Activated CD8-positive, alpha-beta T cell treated with anti-CD3 and anti-CD28 coated beads for 36 hours (primary cell): ENCODE results near the gene ST3GAL2. TPM values are rescaled to one million over a fixed set of nuclear protein-coding genes. Genes with fewer than 3 reads are reported as not detected.
"Not testable (repeated sequence)": the region's sequence is repeated elsewhere in the genome, so short reads cannot be mapped to it uniquely, and the experiment has no call there.

ENCODE experiments used
- ATAC-seq: fragments of 200-7000 bp; cut with Tn5 transposase; one replicate; pipeline ENCODE4 v1.10.0; 2021; ENCODE audit warnings: mild to moderate bottlenecking, moderate library complexity
- CTCF ChIA-PET: fragments of 350-600 bp; sonication (Branson Sonifier 250); formaldehyde crosslinking; loops from one replicate; lab custom pipeline; 2021; ENCODE audit warnings: antibody characterized with exemption; lab: Charles Lee
- POLR2A ChIA-PET: fragments of 350-600 bp; sonication (Branson Sonifier 250); formaldehyde crosslinking; loops from one replicate; lab custom pipeline; 2021; ENCODE audit warnings: antibody characterized with exemption; lab: Charles Lee
- DNase-seq: peaks from one replicate; pipeline ENCODE4 v3.0.0-alpha.2; 2020
- H3K27ac Mint-ChIP-seq: one replicate; pipeline ENCODE4 v1.8.0; 2021; ENCODE audit warnings: mild to moderate bottlenecking, mixed read lengths
- H3K27me3 Mint-ChIP-seq: one replicate; pipeline ENCODE4 v1.8.0; 2021; ENCODE audit warnings: mixed read lengths
- H3K36me3 Mint-ChIP-seq: one replicate; pipeline ENCODE4 v1.8.0; 2021; ENCODE audit warnings: low read depth, mixed read lengths
- H3K4me1 Mint-ChIP-seq: one replicate; pipeline ENCODE4 v1.8.0; 2021; ENCODE audit warnings: low read depth, mixed read lengths
- H3K4me3 Mint-ChIP-seq: one replicate; pipeline ENCODE4 v1.8.0; 2021; ENCODE audit warnings: mild to moderate bottlenecking, moderate library complexity, mixed read lengths
- H3K9me3 Mint-ChIP-seq: one replicate; pipeline ENCODE4 v1.8.0; 2021; ENCODE audit warnings: mixed read lengths
- CTCF ChIP-seq: fragments of 200-600 bp; IDR thresholded peaks from one replicate; pipeline ENCODE4 v1.8.0; 2022; ENCODE audit warnings: antibody characterized with exemption, mild to moderate bottlenecking
- intact Hi-C: fragments of 100-400 bp; cut with micrococcal nuclease; formaldehyde crosslinking; loops from one replicate; pipeline ENCODE4 v1.10.0; 2022
- total RNA-seq, 2 experiments: library from RNA; stranded (reverse); gene quantifications; one replicate each; pipeline ENCODE4 v1.2.3, GENCODE V29; 2021

The ST3GAL2 gene
- total RNA-seq, 2 experiments from 2014 or later = 13.2 to 19.0 TPM

GRCh38 chr16:70391446-70391845, 47.5 kb downstream of the ST3GAL2 start:
- Mint-ChIP-seq H3K36me3 (peaks cover 6% of the 10 kb centered on the region), H3K9me3 (no peaks in the 10 kb centered on the region), H3K27ac (no peak overlapping the region), H3K4me3 (no peak overlapping the region), H3K27me3 (no peaks in the 10 kb centered on the region), H3K4me1 (peaks cover 4% of the 10 kb centered on the region)
- ChIA-PET POLR2A (interaction anchor here (1.3 to 5.2 kb wide), 2 partner anchors 11 to 47 kb away, joined by 3 to 34 read pairs; partner anchors contain the start of gene ST3GAL2), CTCF (no interaction called here)
- TF ChIP-seq CTCF = no peak
- DNase-seq (no peak), ATAC-seq (no peak)
- intact Hi-C loops = loop anchor here (5.0 kb wide), 1 partner anchor 86 kb away; no protein-coding TSS in a partner anchor

- Mint-ChIP-seq H3K27ac (no peak overlapping the region), H3K36me3 (peaks cover 6% of the 10 kb centered on the region), H3K4me3 (no peak overlapping the region), H3K4me1 (peaks cover 4% of the 10 kb centered on the region), H3K9me3 (no peaks in the 10 kb centered on the region), H3K27me3 (no peaks in the 10 kb centered on the region)
- ChIA-PET CTCF (no interaction called here), POLR2A (interaction anchor here (0.7 to 5.2 kb wide), 3 partner anchors 10 to 122 kb away, joined by 3 to 34 read pairs (median 3); partner anchors contain the start of gene FCSK)
- TF ChIP-seq CTCF = no peak
- no peak for ATAC-seq
- intact Hi-C loops = loop anchor here (5.0 kb wide), 1 partner anchor 87 kb away; no protein-coding TSS in a partner anchor
- no peak for DNase-seq
Measured at GRCh38 chr16:70390774-70391173, 48.1 kb downstream of the ST3GAL2 start.

- no peak overlapping the region for H3K27ac Mint-ChIP-seq
- intact Hi-C loops = loop anchor here (10.0 kb wide), 1 partner anchor 137 kb away; the partner anchor contains the start of genes COG4 and SF3B3
- CTCF ChIA-PET = no interaction called here
- no peak overlapping the region for H3K4me3 Mint-ChIP-seq
- DNase-seq (no peak), ATAC-seq (no peak)
- no peaks in the 10 kb centered on the region for H3K27me3 Mint-ChIP-seq
- TF ChIP-seq CTCF = no peak
- H3K4me1 Mint-ChIP-seq = no peaks in the 10 kb centered on the region
- peaks cover 9% of the 10 kb centered on the region for H3K36me3 Mint-ChIP-seq
- H3K9me3 Mint-ChIP-seq = no peaks in the 10 kb centered on the region
- POLR2A ChIA-PET = interaction anchor here (2.3 kb wide), 1 partner anchor 66 kb away, joined by 7 read pairs; the partner anchor contains the start of gene FCSK
Measured at GRCh38 chr16:70388006-70388680, 50.8 kb downstream of the ST3GAL2 start.

GRCh38 chr16:70386289-70386986, 52.5 kb downstream of the ST3GAL2 start:
- POLR2A ChIA-PET = interaction anchor here (2.3 kb wide), 1 partner anchor 67 kb away, joined by 7 read pairs; the partner anchor contains the start of gene FCSK
- CTCF ChIA-PET = interaction anchor here (0.7 kb wide), 1 partner anchor 47 kb away, joined by 3 read pairs; no protein-coding TSS in a partner anchor
- not testable (repeated sequence) for H3K4me1 Mint-ChIP-seq, H3K4me3 Mint-ChIP-seq, H3K36me3 Mint-ChIP-seq, ATAC-seq, H3K27me3 Mint-ChIP-seq, H3K27ac Mint-ChIP-seq, H3K9me3 Mint-ChIP-seq, DNase-seq
- intact Hi-C loops = loop anchor here (10.0 kb wide), 1 partner anchor 138 kb away; the partner anchor contains the start of genes COG4 and SF3B3

GRCh38 chr16:70383421-70383960, 55.4 kb downstream of the ST3GAL2 start:
- peaks cover 6% of the 10 kb centered on the region for H3K4me1 Mint-ChIP-seq
- H3K9me3 Mint-ChIP-seq = no peaks in the 10 kb centered on the region
- no peak overlapping the region for H3K27ac Mint-ChIP-seq
- ATAC-seq (no peak), DNase-seq (no peak)
- ChIA-PET CTCF (interaction anchor here (0.9 kb wide), 1 partner anchor 93 kb away, joined by 3 read pairs; no protein-coding TSS in a partner anchor), POLR2A (no interaction called here)
- H3K36me3 Mint-ChIP-seq = peaks cover 19% of the 10 kb centered on the region
- no peak overlapping the region for H3K4me3 Mint-ChIP-seq
- TF ChIP-seq CTCF = no peak
- H3K27me3 Mint-ChIP-seq = no peaks in the 10 kb centered on the region
- intact Hi-C loops = loop anchor here (5.0 to 10.0 kb wide), 2 partner anchors 54 to 141 kb away; partner anchors contain the start of genes COG4, SF3B3 and ST3GAL2
